HG02678 (cell line): Measurements from ENCODE around the gene BST1.
"Not testable (repeated sequence)": the region's sequence is repeated elsewhere in the genome, so short reads cannot be mapped to it uniquely, and the experiment has no call there.

Experiments used
- ATAC-seq: cut with Tn5 transposase; IDR thresholded peaks from one replicate; pipeline ENCODE4 v1.9.1; 2021; ENCODE audit warnings: mild to moderate bottlenecking, moderate library complexity; ENCODE audit not compliant: unreplicated experiment

The BST1 gene

DNA sequence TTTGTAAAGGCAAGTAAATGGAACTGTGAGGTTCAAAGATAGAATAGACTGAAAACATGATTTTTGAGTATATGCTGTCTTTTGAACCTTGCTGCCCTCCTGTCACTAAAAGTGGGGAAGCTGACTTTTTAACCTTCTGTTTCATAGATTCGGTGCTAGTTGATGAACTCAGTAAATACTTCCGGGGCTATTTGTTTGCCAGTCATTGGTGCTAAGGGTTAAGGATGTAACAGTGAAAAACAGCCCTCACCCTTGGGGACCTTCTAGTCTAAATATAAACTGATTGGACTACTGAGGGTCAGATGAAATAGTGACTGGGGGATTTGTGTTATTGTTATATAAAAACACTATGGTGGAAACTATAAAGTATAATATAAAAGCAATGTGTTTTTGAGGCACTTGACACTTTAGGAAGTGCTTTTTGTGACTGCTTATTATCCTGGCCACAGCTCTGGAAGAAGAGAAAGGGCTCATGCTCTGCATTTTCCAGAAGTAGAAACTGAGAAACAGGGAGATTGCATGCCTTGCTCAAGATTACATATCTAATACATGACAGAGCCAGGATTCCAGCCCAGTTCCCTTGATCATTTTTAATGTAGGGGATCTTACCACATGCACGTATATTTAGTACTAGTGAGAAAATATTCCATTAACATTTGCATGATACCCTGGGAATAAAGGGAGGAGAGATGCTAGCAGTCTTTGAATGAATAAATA lies 3.9 kb downstream of the BST1 start:
- ATAC-seq = no peak

DNA sequence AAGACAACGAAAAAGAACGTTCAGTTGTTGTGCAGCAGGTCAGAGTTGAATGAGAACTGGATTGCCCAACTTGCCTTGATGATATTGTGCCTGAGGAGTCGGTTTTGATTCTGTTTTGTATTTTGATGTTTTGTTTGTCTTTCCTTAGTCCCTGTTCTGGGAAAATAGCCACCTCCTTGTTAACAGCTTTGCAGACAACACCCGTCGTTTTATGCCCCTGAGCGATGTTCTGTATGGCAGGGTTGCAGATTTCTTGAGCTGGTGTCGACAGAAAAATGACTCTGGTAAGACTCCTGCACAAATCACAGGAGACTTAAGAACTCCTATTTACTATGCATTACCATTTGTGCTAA lies 4.5 kb downstream of the BST1 start:
- no peak for ATAC-seq

DNA sequence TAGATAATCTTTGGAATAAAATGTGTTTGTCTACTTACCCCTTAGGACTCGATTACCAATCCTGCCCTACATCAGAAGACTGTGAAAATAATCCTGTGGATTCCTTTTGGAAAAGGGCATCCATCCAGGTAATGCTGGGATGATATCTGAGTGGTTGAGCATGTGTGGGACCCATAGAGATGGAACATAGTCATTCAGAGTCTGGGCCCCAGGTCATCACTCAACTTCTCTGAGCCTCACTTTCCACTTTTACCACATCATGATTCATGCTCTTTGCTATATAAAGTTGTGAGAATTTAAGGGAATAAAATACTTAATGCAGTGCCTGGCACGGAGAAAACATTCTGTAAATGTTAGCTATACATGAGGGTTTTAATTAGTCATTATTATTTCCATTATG lies 8.9 kb downstream of the BST1 start:
- no peak for ATAC-seq

DNA sequence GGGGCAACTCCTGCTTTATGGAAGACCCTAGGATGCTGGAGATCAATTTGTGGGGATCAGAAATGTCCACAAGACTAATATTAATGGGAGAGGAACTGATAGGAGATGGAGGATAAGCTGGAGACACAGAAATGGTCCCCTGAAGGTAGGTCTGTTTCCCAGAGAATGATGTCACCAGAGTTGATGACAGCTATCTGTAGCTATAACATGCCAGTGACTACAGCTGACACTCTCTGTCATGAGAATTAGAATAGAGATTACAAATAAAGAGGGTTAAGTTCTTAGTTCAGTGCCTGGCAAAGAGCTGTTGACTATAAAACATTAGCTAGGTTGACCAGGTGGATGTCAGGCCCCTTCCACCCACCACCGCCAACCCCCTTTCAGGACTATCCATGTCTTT lies 9.3 kb downstream of the BST1 start:
- no peak for ATAC-seq

DNA sequence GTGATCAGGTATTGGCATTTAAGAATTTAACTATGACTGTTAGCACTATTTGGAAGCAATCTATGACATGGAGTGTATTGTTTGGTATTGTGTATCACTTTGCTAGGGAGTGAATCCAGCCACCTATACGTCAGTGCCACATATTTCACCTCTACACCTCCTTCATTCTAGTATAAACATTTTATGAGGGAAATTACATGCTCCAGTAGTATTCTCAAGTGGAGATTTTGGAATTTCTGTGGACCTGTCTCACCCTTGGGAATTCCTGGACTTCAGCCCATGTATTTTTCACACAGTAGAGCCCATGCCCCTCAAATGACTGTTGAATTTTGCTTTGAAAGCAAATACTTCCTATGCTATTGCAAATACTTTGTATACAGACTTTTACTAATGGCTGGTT lies 11.3 kb downstream of the BST1 start:
- no peak for ATAC-seq

DNA sequence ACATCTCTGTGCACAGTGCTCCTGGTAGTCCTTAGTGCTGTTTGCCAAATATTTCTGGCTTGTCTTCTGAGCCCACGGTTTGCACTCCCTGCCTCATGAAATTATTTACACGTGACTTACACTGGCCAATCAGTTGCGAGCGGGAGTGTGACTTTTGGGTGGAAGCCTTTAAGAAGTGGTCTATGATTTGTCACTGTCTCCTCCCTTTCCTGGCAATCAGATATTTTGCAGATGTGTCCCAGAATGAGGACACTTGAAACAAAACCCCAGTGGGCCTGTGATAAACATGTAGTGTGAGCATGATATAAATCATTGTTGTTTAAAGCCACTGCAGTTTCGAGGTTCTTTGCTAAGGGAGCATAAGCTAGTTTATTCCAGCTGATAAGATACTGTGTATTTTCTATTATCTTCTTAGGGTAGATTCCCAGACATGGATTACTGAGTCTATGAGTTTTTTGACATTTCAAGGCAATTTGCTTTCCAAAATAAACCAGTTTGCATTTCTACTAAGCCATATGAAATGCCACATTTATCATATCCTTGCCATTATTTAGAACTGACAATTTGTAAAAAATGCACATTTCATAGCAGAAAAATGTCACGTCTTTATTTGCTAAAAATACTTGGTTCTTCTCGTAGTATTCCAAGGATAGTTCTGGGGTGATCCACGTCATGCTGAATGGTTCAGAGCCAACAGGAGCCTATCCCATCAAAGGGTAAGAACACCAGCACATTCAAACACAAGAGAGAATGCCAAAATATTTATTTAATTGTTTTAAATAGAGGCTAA lies 12.0 kb downstream of the BST1 start:
- no peak for ATAC-seq

DNA sequence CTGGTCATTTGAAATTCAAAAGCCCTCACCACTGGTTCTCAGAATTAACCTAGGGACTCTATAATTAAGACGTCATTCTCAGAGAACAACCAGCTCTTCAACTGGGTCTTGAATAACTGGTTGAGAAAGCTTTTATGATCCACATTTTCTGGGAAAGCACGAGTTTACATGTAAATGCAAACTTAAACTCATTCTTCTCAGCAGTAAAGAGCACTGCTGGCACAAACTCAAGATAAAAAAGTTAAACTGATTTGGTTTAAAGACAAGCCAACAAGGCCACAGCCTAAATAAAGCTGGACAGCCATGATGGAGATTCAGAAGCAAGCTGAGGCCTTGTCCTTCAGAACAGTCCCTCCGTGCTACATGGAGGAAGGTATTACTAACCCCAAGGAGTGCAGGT lies 13.2 kb downstream of the BST1 start:
- ATAC-seq = no peak

DNA sequence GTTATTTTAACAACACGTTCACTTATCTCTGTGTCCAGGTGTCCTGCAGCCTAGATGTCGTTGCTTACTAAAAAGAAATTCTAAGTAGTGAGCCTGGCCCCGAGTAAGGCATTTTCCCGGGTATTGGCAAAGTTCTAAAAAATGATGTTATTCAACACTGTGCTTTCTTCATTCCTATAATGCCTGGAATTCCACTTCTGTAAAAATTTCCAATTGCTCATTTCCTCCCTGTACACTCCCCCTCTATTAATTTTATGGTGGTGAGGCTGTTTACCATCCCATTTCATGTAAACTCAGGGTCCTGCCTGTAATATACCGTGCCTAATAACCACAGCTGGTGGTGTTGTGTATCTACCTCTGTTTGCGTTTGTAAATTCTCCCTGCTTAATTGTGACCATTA lies 14.2 kb downstream of the BST1 start:
- no peak for ATAC-seq

DNA sequence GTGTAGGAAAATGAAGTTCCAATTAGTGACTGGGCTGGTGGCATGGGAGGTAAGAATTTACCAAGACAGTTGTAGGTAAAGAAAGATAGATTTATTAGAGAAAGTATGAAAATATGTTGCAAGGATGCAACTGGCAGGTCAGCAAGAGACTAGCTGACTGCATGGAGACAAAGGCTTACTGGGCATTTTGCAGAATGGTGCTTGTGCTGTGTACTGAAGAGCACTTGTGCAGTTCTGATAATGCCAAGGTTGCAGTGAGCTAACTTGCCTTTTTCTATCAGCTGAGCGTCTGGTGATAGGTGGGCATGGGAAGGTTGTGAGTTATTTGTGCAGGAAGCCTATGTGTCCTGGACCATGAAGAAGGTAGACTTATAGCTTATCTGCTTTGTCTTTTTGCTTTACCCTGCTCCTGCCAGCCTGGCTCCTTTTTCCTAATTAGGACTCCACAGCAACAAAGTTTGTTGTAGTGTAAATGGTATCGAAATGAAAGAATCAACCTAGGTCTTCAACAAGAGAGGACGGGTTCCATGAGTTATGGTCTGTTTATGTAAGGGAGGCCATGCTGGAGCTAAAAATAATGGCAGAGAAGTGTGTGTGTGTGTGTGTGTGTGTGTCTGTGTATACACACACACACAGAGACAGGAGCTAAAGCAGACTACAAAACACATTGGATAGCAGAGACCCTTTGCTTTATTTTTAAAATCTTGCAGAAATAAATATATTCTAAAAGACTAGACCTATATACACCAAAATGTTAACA lies 15.0 kb downstream of the BST1 start:
- ATAC-seq = no peak

DNA sequence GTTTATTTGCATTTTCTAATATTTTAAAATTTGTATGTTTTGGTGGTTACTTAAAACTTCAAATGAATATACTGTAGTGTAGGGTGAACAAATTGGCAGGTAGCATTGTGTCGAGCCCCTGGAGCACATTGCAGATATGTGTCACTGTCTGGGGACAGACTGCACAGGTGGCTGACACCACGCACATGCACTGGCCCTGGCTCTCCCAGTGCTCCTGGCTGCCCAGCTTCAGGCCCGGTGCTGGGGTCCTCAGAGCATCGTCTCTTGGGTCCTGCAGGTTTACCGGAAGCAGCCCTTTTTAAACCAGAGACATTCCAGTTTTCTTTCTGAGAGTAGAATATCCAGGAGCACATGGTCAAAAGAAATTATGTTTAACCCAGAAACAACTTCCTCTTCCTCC lies 15.6 kb downstream of the BST1 start:
- ATAC-seq = no peak

DNA sequence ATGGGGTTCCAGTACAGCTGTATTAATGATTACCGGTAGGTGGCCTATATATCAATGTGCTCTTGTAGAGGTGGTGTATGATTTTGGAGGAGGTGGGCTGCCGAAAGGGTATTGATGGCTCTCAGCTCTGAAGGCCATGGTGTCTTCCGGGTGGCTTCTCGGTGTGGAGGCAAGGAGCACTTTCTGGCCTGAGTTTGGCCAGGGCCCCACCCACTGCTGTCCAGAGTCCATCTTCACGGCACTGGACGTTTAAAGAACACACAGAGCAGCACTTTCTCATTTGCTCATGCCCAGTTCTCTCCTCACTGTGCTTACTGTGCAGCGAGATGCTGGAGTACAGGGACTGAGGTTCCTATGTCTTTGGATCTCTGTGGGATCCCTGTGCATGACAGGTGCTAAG lies 16.1 kb downstream of the BST1 start:
- ATAC-seq = no peak

DNA sequence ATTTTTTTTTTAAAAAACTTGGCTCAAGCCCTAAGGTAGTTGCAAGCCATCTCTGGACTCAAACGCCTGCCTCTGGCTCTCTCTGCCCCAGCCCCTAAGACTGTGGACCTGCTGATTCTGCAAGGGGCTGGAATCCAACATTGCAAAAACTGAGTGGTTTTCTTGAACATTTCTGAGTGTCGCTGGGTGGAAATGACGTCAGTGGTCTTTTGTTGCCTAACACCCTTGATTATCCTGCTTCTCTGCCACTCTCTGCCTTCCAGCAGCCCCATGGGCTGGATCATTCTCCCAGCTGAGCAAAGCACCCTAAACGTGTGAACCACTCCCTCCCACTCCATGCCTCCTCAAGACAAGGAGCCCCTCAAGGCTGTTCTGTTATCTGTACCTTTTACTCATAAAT lies 16.6 kb downstream of the BST1 start:
- no peak for ATAC-seq

DNA sequence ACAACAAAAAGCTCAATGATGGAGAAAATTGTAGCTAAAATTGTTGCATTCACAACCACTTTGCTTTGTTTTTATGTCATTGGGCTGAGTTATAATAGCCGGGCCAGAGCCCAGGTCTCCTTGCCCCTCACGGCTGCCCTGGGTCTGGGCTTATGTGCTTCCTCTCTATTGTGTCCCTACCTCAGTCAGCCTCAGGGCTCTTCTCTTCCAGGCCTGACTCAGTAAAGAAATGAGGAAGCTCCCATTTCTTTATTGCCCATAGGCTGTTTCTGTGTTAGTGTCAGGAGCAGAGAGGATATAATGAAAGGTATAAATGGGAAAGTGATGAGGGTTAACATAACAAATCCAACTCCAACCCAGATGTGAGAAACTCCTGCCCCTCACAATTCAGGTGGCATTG lies 18.0 kb downstream of the BST1 start:
- no peak for ATAC-seq

DNA sequence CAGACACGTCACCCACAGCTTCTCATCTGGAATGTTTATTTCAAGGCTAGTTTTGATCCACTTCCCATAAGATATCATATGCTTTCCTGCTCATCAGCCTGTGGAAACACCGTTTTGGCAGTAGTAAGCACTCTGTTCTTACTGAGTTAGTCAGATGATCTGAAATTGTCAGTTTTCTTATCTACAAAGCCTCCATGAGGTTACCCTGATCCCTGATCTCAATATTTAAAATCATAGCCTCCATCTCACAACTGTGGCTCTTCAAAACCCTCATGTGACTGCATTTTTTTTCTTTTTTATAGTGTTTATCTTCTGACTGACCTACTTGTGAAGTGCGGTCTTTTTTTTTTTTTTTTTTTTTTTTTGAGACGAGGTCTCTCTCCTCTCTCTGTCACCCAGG lies 22.7 kb downstream of the BST1 start:
- no peak for ATAC-seq

DNA sequence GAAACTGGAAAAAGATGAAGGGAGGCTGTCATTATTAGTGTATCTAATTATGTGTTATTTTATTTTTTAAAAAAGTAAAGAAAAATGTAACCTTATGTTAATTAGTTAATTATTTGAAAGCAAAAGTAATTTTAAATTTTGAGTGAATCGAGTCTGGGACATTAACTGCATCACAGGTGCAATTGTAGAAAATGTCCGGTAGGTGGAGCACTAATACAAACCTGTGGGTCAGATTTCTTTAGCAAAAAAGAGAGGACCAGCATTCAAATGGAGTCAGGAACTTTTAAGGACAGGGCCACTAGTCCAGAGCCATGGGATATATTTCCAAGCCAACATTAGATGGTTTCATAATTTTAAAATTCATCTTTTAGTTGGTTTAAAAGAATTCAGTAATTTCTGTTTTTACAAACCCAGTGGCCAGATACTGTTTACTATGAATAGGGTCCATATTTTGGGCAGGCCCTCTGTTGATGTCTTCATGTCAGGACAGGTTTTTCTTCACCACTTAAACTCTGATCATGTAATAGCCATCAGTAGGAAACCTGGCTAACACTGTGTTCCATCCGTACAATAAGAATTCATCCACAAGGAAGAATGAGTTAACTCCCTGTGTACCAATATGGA lies 27.2 kb downstream of the BST1 start:
- peak; percentile 52 for ATAC-seq

DNA sequence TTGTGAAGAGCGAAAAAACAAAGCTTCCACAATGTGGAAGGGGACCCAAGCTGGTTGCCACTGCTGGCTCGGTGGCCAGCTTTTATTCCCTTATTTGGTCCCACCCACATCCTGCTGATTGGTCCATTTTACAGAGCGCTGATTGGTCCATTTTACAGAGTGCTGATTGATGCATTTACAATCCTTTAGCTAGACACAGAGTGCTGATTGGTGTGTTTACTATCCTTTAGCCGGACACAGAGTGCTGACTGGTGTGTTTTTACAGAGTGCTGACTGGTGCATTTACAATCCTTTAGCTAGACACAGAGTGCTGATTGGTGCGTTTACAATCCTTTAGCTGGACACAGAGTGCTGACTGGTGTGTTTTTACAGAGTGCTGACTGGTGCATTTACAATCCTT lies 30.2 kb downstream of the BST1 start:
- not testable (repeated sequence) for ATAC-seq

DNA sequence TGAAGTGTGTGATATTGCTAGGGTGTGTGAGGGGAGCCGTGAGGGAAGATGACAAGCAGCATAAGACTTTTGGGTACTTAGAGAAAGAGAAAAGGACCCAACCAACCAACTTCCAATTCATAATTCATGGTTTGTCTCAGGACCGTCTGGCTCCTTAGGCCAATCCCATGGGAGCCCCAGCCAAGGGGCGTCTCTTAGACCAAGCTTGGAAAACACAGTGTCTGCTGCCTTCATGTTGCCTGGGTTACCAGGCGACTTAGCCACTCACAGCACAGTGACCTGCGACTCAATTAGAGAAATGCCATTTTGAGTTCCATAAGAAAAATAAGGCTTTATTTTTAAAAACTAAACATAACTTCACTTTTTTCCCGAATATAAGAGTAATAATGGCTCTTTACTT lies 32.7 kb downstream of the BST1 start:
- ATAC-seq = no peak

DNA sequence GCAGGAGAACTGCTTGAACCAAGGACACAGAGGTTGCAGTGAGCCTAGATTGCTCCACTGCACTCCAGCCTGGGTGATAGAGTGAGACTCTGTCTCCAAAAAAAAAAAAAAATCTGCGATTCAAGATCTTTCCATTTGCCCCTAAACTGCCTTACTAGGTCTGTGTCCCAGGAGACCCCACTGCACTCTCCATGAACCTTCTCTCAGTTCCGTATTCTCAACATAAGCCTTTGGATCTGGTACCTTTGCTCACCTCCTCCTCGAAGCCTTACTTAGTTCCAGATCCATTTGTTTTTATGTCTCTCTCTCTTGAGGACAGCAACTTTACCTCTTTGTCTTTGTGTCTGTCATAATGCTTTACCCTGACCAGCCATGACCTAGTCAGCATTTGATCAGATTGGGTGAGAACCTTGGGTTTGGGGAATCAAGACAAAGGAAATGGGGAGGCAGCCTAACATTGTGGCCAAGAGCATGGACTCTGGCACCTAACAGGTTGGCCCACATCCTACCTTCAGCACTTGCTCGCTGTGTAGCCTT lies 33.7 kb downstream of the BST1 start:
- no peak for ATAC-seq

DNA sequence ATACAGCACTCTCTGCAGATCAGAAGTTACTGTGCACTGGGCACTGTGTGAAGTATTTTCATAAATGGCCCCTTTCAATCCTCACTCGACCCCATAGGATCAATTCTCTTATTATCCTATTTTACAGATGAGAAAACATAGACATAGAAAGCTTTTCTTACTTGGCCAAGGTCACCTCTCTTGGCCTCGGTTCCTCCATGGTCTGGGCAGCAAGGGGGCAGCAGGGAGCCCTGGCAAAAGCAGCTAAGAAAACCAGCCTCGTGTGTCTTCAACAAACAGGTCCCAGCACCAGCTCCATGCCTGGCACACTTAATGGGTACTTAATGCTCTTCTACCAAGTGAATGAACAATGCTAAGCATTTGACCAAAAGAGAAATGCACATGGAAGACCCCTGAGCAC lies 34.4 kb downstream of the BST1 start:
- no peak for ATAC-seq

DNA sequence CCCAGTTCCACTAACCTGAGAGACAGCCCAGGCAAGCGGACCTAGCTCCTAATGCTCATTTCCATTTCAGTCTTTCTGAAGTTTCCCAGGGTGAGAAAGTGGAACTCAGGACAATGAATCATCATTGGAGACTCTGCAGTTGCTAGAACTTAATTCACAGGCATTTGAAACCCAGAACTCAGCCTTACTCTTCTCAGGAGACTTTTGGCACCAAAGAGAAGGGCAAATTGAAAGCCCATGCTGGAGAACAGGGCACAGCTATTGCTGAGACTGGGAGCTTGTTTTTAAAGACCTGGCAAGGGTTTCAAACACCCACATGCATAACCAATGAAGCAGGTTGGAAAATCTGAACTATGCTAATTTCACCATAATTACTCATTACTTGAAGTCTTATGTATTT lies 36.0 kb downstream of the BST1 start:
- no peak for ATAC-seq

DNA sequence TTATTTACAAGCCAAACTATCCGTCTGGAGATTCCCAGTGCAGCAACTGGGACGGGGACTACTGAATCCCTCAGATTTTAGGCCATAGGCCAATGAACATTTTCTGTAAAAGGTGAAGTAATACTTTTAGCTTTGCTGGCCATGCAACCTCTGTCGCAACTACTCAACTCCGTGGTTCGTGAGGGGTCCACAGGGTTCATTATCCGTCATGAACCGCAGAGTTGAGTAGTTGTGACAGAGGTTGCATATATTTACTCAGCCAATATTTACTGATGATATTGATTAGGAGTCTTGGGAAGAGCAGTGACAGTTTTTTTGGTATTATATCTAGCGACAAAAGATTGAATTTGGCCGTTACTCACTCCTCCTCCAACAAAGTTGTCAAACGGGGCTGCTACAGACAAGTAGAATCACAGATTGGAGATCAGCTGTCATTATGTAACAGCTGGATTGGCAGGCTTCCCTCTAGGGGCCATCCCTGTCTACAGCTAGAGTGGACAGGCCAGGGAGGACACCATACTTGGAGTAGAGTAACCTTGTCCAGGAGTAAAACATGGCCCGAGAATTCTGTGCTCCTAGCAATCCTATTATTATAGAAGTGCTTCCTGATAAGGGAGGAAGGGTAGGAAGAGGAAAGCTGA lies 38.0 kb downstream of the BST1 start:
- ATAC-seq = no peak
